PFSK-1 (cell line): ENCODE measurements around the gene ARL4C.

ENCODE experiments used
- POLR2AphosphoS5 ChIP-seq: IDR thresholded peaks from 2 replicates; pipeline ENCODE4 v1.6.1; 2012; ENCODE audit warnings: low read depth, mild to moderate bottlenecking, control low read depth, low read length, moderate library complexity
- SIN3A ChIP-seq: IDR thresholded peaks from 2 replicates; pipeline ENCODE4 v1.6.1; 2012; ENCODE audit warnings: mild to moderate bottlenecking, low read length, moderate library complexity, borderline replicate concordance; ENCODE audit not compliant: insufficient read depth
- TAF1 ChIP-seq: IDR thresholded peaks from 2 replicates; pipeline ENCODE4 v1.6.1; 2012; ENCODE audit warnings: low read length, control low read depth, borderline replicate concordance; ENCODE audit not compliant: insufficient read depth
- TF ChIP-seq, protein P1 (sequence below), 2 experiments: IDR thresholded peaks; 2 replicates each; pipeline versions ENCODE4 v1.6.1 to v1.8.0; 2011 to 2012; ENCODE audit warnings: low read depth in 2 of 2, low read length in 2 of 2, control low read depth in 1 of 2, inconsistent platforms in 1 of 2, mild to moderate bottlenecking in 1 of 2, moderate library complexity in 1 of 2; ENCODE audit not compliant: insufficient read depth in 1 of 2

DNA sequence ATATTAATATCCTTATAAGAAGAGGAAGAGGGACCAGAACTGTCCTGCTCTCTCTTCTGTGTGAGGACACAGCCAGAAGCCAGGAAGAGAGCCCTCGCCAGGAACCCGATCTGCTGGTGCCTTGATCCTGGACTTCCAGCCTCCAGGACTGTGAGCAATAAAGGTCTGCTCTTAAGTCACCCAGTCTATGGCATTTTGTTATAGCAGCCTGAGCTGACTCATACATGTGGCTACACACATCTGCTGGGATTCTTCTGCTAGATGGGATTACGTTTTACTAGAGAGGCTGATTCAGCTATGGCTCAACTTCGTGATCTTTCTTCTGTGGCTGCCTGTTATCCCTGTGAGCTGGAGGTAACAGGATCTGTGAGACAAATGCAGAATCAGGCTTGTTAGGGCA lies 29.6 kb downstream of the ARL4C start:
- TF ChIP-seq, protein P1, sequence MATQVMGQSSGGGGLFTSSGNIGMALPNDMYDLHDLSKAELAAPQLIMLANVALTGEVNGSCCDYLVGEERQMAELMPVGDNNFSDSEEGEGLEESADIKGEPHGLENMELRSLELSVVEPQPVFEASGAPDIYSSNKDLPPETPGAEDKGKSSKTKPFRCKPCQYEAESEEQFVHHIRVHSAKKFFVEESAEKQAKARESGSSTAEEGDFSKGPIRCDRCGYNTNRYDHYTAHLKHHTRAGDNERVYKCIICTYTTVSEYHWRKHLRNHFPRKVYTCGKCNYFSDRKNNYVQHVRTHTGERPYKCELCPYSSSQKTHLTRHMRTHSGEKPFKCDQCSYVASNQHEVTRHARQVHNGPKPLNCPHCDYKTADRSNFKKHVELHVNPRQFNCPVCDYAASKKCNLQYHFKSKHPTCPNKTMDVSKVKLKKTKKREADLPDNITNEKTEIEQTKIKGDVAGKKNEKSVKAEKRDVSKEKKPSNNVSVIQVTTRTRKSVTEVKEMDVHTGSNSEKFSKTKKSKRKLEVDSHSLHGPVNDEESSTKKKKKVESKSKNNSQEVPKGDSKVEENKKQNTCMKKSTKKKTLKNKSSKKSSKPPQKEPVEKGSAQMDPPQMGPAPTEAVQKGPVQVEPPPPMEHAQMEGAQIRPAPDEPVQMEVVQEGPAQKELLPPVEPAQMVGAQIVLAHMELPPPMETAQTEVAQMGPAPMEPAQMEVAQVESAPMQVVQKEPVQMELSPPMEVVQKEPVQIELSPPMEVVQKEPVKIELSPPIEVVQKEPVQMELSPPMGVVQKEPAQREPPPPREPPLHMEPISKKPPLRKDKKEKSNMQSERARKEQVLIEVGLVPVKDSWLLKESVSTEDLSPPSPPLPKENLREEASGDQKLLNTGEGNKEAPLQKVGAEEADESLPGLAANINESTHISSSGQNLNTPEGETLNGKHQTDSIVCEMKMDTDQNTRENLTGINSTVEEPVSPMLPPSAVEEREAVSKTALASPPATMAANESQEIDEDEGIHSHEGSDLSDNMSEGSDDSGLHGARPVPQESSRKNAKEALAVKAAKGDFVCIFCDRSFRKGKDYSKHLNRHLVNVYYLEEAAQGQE (IDR thresholded peaks at IDR 0.05; ENCODE audit: insufficient read depth in 1 of 2, low read depth in 2 of 2, low read length in 2 of 2), result no peak
- no peak for TF ChIP-seq POLR2AphosphoS5
- no peak for TF ChIP-seq TAF1
- TF ChIP-seq SIN3A, result no peak
